Measurements from ENCODE around the gene OR4D11. TPM values are rescaled to one million over a fixed set of nuclear protein-coding genes. Genes with fewer than 3 reads are reported as not detected.

OR4D11 gene
- total RNA-seq, 1 donor: not detected

DNA sequence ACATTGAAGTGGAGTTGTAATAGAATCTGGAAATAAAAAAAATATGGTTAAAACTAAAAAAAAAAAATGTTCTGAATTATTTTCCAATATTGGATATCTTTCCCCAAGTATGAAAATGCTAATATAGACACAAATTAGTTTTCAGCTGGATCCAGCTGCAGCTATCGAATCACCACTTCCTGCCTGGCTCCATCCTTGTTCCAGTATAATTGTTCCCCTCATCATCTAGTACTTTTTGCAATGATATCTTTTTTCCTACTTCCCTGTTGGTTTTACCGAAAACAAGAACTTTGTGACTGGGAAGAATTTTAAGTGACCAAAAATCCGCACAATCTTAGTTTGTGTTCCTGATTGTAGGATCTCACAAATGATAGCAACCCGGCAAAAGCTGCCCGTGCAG, 17.4 kb downstream of the OR4D11 start:
- Histone ChIP-seq H3K79me2 (ENCODE audit: insufficient read depth, low read length) (no peaks in the 10 kb centered on the region), H3K4me1 (ENCODE audit: insufficient read depth, low read length) (no peaks in the 10 kb centered on the region), H3K4me2 (ENCODE audit: insufficient read depth, low read length) (no peak overlapping the region), H2AFZ (ENCODE audit: low read length) (no peak overlapping the region), H3K4me3 (ENCODE audit: insufficient read depth, low read length) (no peak overlapping the region), H3K9me3 (ENCODE audit: low read depth, low read length) (no peaks in the 10 kb centered on the region), H3K27ac (ENCODE audit: low read depth, low read length) (no peak overlapping the region), H3K27me3 (ENCODE audit: insufficient read depth, low read length) (peaks cover 5% of the 10 kb centered on the region), H4K20me1 (ENCODE audit: insufficient read depth, low read length) (no peaks in the 10 kb centered on the region), H3K36me3 (ENCODE audit: insufficient read depth, low read length) (no peaks in the 10 kb centered on the region)
- TF ChIP-seq, protein P1, sequence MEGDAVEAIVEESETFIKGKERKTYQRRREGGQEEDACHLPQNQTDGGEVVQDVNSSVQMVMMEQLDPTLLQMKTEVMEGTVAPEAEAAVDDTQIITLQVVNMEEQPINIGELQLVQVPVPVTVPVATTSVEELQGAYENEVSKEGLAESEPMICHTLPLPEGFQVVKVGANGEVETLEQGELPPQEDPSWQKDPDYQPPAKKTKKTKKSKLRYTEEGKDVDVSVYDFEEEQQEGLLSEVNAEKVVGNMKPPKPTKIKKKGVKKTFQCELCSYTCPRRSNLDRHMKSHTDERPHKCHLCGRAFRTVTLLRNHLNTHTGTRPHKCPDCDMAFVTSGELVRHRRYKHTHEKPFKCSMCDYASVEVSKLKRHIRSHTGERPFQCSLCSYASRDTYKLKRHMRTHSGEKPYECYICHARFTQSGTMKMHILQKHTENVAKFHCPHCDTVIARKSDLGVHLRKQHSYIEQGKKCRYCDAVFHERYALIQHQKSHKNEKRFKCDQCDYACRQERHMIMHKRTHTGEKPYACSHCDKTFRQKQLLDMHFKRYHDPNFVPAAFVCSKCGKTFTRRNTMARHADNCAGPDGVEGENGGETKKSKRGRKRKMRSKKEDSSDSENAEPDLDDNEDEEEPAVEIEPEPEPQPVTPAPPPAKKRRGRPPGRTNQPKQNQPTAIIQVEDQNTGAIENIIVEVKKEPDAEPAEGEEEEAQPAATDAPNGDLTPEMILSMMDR (IDR thresholded peaks at IDR 0.05; ENCODE audit: extremely low read depth, low read depth, low read length): no peak
- no peak for DNase-seq (ENCODE audit: insufficient read length, low spot score, missing footprints)

GRCh38 chr11:59523541-59523940, 20.2 kb downstream of the OR4D11 start:
- Histone ChIP-seq H3K36me3 (ENCODE audit: insufficient read depth, low read length) (no peaks in the 10 kb centered on the region), H3K27me3 (ENCODE audit: insufficient read depth, low read length) (peaks cover 5% of the 10 kb centered on the region), H3K79me2 (ENCODE audit: insufficient read depth, low read length) (no peaks in the 10 kb centered on the region), H3K4me1 (ENCODE audit: insufficient read depth, low read length) (no peaks in the 10 kb centered on the region), H2AFZ (ENCODE audit: low read length) (no peak overlapping the region), H3K4me3 (ENCODE audit: insufficient read depth, low read length) (no peak overlapping the region), H3K9me3 (ENCODE audit: low read depth, low read length) (no peaks in the 10 kb centered on the region), H4K20me1 (ENCODE audit: insufficient read depth, low read length) (no peaks in the 10 kb centered on the region), H3K27ac (ENCODE audit: low read depth, low read length) (no peak overlapping the region), H3K4me2 (ENCODE audit: insufficient read depth, low read length) (no peak overlapping the region)
- TF ChIP-seq, protein P1 (IDR thresholded peaks at IDR 0.05; ENCODE audit: extremely low read depth, low read depth, low read length): no peak
- DNase-seq (ENCODE audit: insufficient read length, low spot score, missing footprints): no peak

- DNase-seq (ENCODE audit: insufficient read length, low spot score, missing footprints): no peak
- Histone ChIP-seq H3K27ac (ENCODE audit: low read depth, low read length) (no peak overlapping the region), H3K4me2 (ENCODE audit: insufficient read depth, low read length) (no peak overlapping the region), H3K9me3 (ENCODE audit: low read depth, low read length) (no peaks in the 10 kb centered on the region), H3K4me1 (ENCODE audit: insufficient read depth, low read length) (no peaks in the 10 kb centered on the region), H3K36me3 (ENCODE audit: insufficient read depth, low read length) (no peaks in the 10 kb centered on the region), H2AFZ (ENCODE audit: low read length) (no peak overlapping the region), H3K4me3 (ENCODE audit: insufficient read depth, low read length) (no peak overlapping the region), H3K79me2 (ENCODE audit: insufficient read depth, low read length) (no peaks in the 10 kb centered on the region), H4K20me1 (ENCODE audit: insufficient read depth, low read length) (no peaks in the 10 kb centered on the region), H3K27me3 (ENCODE audit: insufficient read depth, low read length) (no peaks in the 10 kb centered on the region)
- TF ChIP-seq, protein P1 (IDR thresholded peaks at IDR 0.05; ENCODE audit: extremely low read depth, low read depth, low read length): no peak
Observed at GRCh38 chr11:59528711-59529110, 25.3 kb downstream of the OR4D11 start.

DNA sequence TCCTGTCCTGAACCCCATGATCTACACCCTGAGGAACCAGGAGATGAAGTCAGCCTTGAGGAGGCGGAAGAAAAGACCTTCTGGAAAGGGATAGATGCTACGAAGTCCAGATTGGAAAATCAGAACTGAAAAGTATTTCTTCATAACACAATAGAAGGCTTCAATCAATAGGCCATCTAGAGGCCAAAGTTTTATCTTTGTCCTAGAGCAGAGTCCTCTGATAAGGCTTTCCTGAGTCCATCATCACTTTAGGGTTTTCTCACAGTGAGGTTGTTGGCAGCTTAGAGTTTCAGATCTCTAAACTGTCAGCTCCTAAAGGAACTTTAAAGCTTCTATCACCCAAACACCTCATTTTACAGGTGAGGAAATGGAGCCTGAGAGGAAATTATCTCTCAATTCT, 29.2 kb downstream of the OR4D11 start:
- DNase-seq (ENCODE audit: insufficient read length, low spot score, missing footprints): no peak

More for the DNA sequence above, 29.2 kb downstream of the OR4D11 start:
- no peaks in the 10 kb centered on the region for H3K36me3 ChIP-seq (ENCODE audit: insufficient read depth, low read length)
- no peak overlapping the region for H3K27ac ChIP-seq (ENCODE audit: low read depth, low read length)
- peaks cover 1% of the 10 kb centered on the region for H3K4me1 ChIP-seq (ENCODE audit: insufficient read depth, low read length)
- H4K20me1 ChIP-seq (ENCODE audit: insufficient read depth, low read length): no peaks in the 10 kb centered on the region
- H2AFZ ChIP-seq (ENCODE audit: low read length): no peak overlapping the region
- H3K4me3 ChIP-seq (ENCODE audit: insufficient read depth, low read length): no peak overlapping the region
- no peaks in the 10 kb centered on the region for H3K27me3 ChIP-seq (ENCODE audit: insufficient read depth, low read length)
- H3K4me2 ChIP-seq (ENCODE audit: insufficient read depth, low read length): no peak overlapping the region
- TF ChIP-seq, protein P1 (IDR thresholded peaks at IDR 0.05; ENCODE audit: extremely low read depth, low read depth, low read length): no peak
- no peaks in the 10 kb centered on the region for H3K79me2 ChIP-seq (ENCODE audit: insufficient read depth, low read length)
- H3K9me3 ChIP-seq (ENCODE audit: low read depth, low read length): no peaks in the 10 kb centered on the region
